ENCODE results near the gene LRRC8A. TPM values are rescaled to one million over a fixed set of nuclear protein-coding genes. Genes with fewer than 3 reads are reported as not detected.

The LRRC8A gene
- total and polyA plus RNA-seq, 2 of the 13 experiments (the other 11 are each of a cell fraction or from before 2014, with no cell fraction given) = 16.1 to 40.6 TPM

GRCh38 chr9:128917151-128917849, 35.4 kb downstream of the LRRC8A start (continued):
- TF ChIP-seq ZNF747 (CRISPR knock-in tag; IDR thresholded peaks at IDR 0.05; ENCODE audit: borderline replicate concordance) (0 out of 2 replicates have a peak, but pooled peaks have one; percentile 54), RBM39 (IDR thresholded peaks at IDR 0.05; ENCODE audit: low read depth, low read length, poor library complexity, severe bottlenecking) (no peak), ZNF790 (CRISPR knock-in tag; IDR thresholded peaks at IDR 0.05; ENCODE audit: borderline replicate concordance) (0 out of 2 replicates have a peak, but pooled peaks have one; percentile 36), ZBTB49 (CRISPR knock-in tag; IDR thresholded peaks at IDR 0.05; ENCODE audit: borderline replicate concordance) (no peak), ELF1 (CRISPR knock-in tag; IDR thresholded peaks at IDR 0.05) (0 out of 2 replicates have a peak, but pooled peaks have one; percentile 34), MED13 (CRISPR knock-in tag; IDR thresholded peaks at IDR 0.05) (0 out of 2 replicates have a peak, but pooled peaks have one; percentile 26), ZNF547 (CRISPR knock-in tag; IDR thresholded peaks at IDR 0.05) (no peak), XRCC5 (optimal IDR thresholded peaks at IDR 0.05; ENCODE audit: low read length) (no peak), ZNF124 (CRISPR knock-in tag; IDR thresholded peaks at IDR 0.05) (0 out of 2 replicates have a peak, but pooled peaks have one; percentile 18), SAP130 (CRISPR knock-in tag; IDR thresholded peaks at IDR 0.05; ENCODE audit: low read depth) (peak; percentile 70), TCF7L2 (IDR thresholded peaks at IDR 0.05; ENCODE audit: low read depth, low read length) (no peak), MXI1 (IDR thresholded peaks at IDR 0.05; ENCODE audit: borderline replicate concordance, low read depth, low read length) (no peak)
- TF ChIP-seq, protein P1, sequence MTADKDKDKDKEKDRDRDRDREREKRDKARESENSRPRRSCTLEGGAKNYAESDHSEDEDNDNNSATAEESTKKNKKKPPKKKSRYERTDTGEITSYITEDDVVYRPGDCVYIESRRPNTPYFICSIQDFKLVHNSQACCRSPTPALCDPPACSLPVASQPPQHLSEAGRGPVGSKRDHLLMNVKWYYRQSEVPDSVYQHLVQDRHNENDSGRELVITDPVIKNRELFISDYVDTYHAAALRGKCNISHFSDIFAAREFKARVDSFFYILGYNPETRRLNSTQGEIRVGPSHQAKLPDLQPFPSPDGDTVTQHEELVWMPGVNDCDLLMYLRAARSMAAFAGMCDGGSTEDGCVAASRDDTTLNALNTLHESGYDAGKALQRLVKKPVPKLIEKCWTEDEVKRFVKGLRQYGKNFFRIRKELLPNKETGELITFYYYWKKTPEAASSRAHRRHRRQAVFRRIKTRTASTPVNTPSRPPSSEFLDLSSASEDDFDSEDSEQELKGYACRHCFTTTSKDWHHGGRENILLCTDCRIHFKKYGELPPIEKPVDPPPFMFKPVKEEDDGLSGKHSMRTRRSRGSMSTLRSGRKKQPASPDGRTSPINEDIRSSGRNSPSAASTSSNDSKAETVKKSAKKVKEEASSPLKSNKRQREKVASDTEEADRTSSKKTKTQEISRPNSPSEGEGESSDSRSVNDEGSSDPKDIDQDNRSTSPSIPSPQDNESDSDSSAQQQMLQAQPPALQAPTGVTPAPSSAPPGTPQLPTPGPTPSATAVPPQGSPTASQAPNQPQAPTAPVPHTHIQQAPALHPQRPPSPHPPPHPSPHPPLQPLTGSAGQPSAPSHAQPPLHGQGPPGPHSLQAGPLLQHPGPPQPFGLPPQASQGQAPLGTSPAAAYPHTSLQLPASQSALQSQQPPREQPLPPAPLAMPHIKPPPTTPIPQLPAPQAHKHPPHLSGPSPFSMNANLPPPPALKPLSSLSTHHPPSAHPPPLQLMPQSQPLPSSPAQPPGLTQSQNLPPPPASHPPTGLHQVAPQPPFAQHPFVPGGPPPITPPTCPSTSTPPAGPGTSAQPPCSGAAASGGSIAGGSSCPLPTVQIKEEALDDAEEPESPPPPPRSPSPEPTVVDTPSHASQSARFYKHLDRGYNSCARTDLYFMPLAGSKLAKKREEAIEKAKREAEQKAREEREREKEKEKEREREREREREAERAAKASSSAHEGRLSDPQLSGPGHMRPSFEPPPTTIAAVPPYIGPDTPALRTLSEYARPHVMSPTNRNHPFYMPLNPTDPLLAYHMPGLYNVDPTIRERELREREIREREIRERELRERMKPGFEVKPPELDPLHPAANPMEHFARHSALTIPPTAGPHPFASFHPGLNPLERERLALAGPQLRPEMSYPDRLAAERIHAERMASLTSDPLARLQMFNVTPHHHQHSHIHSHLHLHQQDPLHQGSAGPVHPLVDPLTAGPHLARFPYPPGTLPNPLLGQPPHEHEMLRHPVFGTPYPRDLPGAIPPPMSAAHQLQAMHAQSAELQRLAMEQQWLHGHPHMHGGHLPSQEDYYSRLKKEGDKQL (CRISPR knock-in tag; IDR thresholded peaks at IDR 0.05; ENCODE audit: low read depth) = no peak
- TF ChIP-seq, protein P2, sequence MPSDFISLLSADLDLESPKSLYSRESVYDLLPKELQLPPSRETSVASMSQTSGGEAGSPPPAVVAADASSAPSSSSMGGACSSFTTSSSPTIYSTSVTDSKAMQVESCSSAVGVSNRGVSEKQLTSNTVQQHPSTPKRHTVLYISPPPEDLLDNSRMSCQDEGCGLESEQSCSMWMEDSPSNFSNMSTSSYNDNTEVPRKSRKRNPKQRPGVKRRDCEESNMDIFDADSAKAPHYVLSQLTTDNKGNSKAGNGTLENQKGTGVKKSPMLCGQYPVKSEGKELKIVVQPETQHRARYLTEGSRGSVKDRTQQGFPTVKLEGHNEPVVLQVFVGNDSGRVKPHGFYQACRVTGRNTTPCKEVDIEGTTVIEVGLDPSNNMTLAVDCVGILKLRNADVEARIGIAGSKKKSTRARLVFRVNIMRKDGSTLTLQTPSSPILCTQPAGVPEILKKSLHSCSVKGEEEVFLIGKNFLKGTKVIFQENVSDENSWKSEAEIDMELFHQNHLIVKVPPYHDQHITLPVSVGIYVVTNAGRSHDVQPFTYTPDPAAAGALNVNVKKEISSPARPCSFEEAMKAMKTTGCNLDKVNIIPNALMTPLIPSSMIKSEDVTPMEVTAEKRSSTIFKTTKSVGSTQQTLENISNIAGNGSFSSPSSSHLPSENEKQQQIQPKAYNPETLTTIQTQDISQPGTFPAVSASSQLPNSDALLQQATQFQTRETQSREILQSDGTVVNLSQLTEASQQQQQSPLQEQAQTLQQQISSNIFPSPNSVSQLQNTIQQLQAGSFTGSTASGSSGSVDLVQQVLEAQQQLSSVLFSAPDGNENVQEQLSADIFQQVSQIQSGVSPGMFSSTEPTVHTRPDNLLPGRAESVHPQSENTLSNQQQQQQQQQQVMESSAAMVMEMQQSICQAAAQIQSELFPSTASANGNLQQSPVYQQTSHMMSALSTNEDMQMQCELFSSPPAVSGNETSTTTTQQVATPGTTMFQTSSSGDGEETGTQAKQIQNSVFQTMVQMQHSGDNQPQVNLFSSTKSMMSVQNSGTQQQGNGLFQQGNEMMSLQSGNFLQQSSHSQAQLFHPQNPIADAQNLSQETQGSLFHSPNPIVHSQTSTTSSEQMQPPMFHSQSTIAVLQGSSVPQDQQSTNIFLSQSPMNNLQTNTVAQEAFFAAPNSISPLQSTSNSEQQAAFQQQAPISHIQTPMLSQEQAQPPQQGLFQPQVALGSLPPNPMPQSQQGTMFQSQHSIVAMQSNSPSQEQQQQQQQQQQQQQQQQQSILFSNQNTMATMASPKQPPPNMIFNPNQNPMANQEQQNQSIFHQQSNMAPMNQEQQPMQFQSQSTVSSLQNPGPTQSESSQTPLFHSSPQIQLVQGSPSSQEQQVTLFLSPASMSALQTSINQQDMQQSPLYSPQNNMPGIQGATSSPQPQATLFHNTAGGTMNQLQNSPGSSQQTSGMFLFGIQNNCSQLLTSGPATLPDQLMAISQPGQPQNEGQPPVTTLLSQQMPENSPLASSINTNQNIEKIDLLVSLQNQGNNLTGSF (CRISPR knock-in tag; IDR thresholded peaks at IDR 0.05) = 0 out of 2 replicates have a peak, but pooled peaks have one; percentile 23
- TF ChIP-seq, protein P3, sequence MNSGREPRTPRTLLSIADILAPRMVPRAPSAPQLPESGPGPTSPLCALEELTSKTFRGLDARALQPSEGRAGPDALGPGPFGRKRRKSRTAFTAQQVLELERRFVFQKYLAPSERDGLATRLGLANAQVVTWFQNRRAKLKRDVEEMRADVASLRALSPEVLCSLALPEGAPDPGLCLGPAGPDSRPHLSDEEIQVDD (CRISPR knock-in tag; IDR thresholded peaks at IDR 0.05; ENCODE audit: borderline replicate concordance) = peak; percentile 71; the same call in 1 of the 2 replicates
